ENCODE results near the gene CRYBB1. TPM values are rescaled to one million over a fixed set of nuclear protein-coding genes. Genes with fewer than 3 reads are reported as not detected.

Gene CRYBB1
- total and polyA plus RNA-seq, 9 donors = 0.69 to 2.5 (median 1.3) TPM

DNA sequence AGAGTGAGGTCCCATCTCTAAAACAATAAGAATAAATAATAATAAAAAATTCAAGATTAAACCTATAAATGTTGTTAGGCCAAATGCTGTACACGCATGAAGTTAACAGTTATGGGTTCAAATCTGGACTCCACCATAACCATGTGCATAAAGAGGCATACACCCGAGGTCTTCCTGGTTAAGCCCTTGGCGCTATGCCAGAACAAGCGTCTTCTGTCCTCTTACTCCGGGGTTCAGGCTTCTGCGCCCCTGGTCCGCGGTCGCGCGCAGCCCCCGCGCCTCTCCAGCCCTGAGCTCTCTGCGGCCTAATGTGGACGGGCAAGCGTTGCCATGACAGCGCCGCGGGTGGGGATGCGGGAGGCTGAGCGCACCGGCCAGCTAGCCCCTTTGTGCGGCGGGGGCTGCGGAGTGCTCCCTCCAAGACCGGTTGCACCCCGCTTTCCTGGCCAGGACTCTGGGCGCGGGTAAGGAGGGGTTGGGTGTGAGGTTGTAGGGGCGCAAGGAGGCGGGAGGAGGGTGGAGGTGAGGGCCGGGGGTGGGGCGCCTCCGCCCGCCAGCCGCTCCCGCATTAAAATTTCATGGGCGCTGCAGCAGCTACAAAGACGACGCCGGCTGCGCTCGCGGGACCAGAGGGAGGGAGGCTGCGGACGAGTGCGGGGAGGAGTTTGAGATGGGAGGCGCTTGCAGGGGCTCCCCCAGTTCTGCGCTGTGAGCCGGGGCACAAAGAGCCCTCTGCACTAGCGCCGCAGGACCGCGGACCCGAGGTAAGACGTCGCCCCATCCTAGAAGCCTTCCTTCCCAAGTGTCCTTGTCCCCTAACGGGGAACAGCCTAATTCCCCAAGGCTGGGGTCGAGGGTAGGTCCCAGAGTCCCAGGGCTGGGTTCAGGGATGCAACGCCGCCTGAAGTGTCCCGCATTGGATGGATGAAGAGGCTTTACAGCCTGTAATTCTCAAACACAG, 39.3 kb upstream of the CRYBB1 start, which contains the start of gene MIAT:
Gene MIAT (plus strand): TSS at position 698 of the 961 bp plus-strand sequence.
- H3K36me3 ChIP-seq (ENCODE audit: control insufficient read depth, insufficient read depth, low read length) = no peaks in the 10 kb centered on the region
- H3K9me3 ChIP-seq (replicated peaks; ENCODE audit: control insufficient read depth, low read depth, low read length) = no peaks in the 10 kb centered on the region
- H3K4me3 ChIP-seq (ENCODE audit: low read length) = no peak within 1 kb of the TSS
- no peak within 1 kb of the TSS for H3K27ac ChIP-seq (ENCODE audit: low read length)
- under 1% methylated on average over 46 of the region's 62 CpGs for WGBS (ENCODE audit: insufficient coverage)
- peaks cover 81% of the 10 kb centered on the region for H3K27me3 ChIP-seq (ENCODE audit: control insufficient read depth, insufficient read depth, low read length)
- H3K4me1 ChIP-seq (ENCODE audit: control insufficient read depth, insufficient read depth, low read length) = peaks cover 19% of the 10 kb centered on the region
- DNase-seq = no peak

DNA sequence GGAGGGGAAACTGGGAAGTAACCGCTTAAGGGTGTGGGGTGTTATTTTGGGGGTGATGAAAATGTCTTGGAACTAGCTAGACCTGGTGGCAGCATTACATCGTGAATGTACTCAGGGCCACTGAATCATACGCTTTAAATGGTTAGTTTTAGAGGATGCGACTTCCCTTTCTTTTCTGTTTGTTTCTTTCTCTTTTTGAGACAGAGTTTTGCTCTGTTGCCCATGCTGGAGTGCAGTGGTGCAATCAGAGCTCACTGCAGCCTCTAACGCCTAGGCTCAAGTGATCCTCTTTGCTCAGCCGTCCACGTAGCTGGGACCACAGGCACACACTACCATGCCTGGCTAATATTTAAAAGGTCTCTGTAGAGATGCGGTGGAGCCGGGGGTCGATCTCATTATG, 34.0 kb upstream of the CRYBB1 start:
- Histone ChIP-seq H3K4me3 (ENCODE audit: low read length) (no peak overlapping the region), H3K27me3 (ENCODE audit: control insufficient read depth, insufficient read depth, low read length) (peaks cover 72% of the 10 kb centered on the region), H3K27ac (ENCODE audit: low read length) (no peak overlapping the region), H3K9me3 (replicated peaks; ENCODE audit: control insufficient read depth, low read depth, low read length) (no peaks in the 10 kb centered on the region), H3K4me1 (ENCODE audit: control insufficient read depth, insufficient read depth, low read length) (peaks cover 4% of the 10 kb centered on the region), H3K36me3 (ENCODE audit: control insufficient read depth, insufficient read depth, low read length) (no peaks in the 10 kb centered on the region)
- no peak for DNase-seq
- WGBS (ENCODE audit: insufficient coverage) = 73% methylated on average over 6 of the region's 10 CpGs

DNA sequence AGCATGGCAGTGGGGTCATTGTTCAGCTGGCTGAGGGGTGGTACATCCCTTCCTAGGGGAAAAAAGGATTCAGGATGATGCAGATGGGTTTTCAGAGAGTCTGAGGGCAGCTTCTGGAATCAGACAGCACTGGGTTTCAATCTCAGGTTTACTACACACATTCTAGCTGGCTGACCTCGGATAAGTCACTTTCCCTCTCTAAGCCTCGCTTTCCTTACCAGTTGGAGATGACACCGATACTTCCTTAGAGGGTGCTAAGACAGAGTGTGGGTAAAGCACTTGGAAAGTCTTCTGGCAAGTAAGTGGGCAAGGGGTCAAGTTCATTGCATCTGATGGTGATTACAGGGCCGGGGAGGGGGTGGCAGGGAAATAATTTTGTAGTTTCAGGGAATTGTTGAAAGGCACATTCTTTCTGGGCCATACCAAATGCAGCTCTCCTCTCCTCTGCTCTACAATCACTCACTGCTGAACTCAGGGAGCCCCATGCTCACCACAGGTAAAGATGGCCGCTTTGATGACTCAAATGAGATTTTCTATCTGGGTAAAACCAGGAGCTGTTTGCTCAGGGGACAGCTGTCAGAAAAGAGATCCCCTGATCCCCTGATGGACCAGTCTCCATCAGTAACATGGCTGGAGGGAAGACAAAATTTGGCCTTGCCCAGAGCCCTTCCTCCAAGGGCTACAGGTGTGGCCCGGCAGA, 33.0 kb upstream of the CRYBB1 start:
- no peaks in the 10 kb centered on the region for H3K9me3 ChIP-seq (replicated peaks; ENCODE audit: control insufficient read depth, low read depth, low read length)
- H3K27ac ChIP-seq (ENCODE audit: low read length) = no peak overlapping the region
- H3K36me3 ChIP-seq (ENCODE audit: control insufficient read depth, insufficient read depth, low read length) = no peaks in the 10 kb centered on the region
- WGBS (ENCODE audit: insufficient coverage) = 75% methylated on average over 1 of the region's 6 CpGs
- H3K4me3 ChIP-seq (ENCODE audit: low read length) = no peak overlapping the region
- H3K27me3 ChIP-seq (ENCODE audit: control insufficient read depth, insufficient read depth, low read length) = peaks cover 73% of the 10 kb centered on the region
- H3K4me1 ChIP-seq (ENCODE audit: control insufficient read depth, insufficient read depth, low read length) = peaks cover 4% of the 10 kb centered on the region
- no peak for DNase-seq

DNA sequence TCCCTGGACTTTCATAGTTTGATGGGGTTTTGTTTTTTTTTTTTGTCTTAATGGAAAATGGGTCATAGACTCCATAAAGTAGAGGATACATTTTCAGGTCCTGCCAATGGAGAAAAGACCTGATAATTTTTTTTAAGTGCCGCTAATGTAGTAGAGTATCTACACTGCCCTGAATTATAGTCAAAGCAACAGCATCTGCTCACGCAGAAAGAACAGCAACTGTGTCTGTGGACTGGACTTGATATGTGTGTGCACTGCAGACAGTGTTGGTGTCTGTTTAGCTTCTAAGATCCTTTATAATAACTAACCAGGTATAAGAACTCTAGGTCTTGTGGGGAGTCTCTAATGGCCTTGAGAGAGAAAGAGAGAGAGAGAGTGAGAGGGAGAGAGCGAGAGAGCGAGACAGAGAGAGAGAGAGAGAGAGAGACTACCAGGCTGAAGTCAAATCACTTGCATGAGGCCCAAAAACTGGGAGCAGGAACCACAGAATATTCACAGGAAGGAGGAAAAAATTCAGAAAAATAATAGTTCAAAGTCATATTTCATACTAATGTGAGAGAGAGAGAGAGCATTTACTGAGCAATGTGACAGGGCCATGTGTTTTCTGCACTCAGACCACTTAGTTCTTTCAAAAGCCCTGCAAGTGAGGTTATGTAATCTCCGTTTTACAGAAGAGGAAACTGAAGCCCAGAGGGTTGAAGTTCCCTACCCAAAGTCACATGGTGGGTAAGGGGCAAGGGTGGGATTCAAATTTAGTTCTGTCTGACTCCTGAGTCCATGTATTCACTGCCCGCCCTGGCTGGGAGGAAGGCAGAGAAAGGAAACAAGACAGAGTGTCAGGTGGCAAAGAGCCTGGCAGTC, 30.9 kb upstream of the CRYBB1 start:
- Histone ChIP-seq H3K27ac (ENCODE audit: low read length) (no peak overlapping the region), H3K27me3 (ENCODE audit: control insufficient read depth, insufficient read depth, low read length) (peaks cover 64% of the 10 kb centered on the region), H3K36me3 (ENCODE audit: control insufficient read depth, insufficient read depth, low read length) (no peaks in the 10 kb centered on the region), H3K9me3 (replicated peaks; ENCODE audit: control insufficient read depth, low read depth, low read length) (no peaks in the 10 kb centered on the region), H3K4me3 (ENCODE audit: low read length) (no peak overlapping the region), H3K4me1 (ENCODE audit: control insufficient read depth, insufficient read depth, low read length) (peaks cover 11% of the 10 kb centered on the region)
- peak; percentile 52 for DNase-seq
- WGBS (ENCODE audit: insufficient coverage) = 52% methylated on average over 3 of the region's 6 CpGs

DNA sequence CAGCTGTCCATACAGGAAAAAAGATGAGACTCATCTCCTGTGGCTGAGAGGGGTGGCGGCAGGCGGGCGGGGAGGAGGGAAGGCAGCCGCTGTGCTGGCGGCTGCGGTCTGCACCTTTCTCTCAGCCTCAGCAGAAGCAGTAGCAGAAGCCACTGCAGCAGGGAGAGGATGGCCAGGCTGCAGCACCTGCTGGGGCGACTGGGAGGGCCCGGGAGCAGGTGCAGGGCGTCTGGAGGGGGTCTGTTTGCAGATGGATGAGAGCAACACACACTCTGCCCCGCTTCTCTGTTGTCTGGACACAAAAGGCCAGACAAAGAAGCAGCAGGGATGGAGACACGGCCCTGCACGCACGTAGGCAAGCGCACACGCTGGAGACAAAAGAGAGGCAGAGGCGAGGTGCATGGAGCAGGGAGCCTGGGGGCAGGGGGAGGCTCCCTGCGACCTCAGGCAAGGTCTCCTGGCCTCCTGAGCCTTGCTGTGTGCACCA, 30.2 kb upstream of the CRYBB1 start:
- Histone ChIP-seq H3K4me1 (ENCODE audit: control insufficient read depth, insufficient read depth, low read length) (peaks cover 11% of the 10 kb centered on the region), H3K4me3 (ENCODE audit: low read length) (no peak overlapping the region), H3K36me3 (ENCODE audit: control insufficient read depth, insufficient read depth, low read length) (no peaks in the 10 kb centered on the region), H3K27me3 (ENCODE audit: control insufficient read depth, insufficient read depth, low read length) (peaks cover 60% of the 10 kb centered on the region), H3K27ac (ENCODE audit: low read length) (no peak overlapping the region), H3K9me3 (replicated peaks; ENCODE audit: control insufficient read depth, low read depth, low read length) (no peaks in the 10 kb centered on the region)
- WGBS (ENCODE audit: insufficient coverage) = 16% methylated on average over 17 of the region's 17 CpGs
- no peak for DNase-seq

DNA sequence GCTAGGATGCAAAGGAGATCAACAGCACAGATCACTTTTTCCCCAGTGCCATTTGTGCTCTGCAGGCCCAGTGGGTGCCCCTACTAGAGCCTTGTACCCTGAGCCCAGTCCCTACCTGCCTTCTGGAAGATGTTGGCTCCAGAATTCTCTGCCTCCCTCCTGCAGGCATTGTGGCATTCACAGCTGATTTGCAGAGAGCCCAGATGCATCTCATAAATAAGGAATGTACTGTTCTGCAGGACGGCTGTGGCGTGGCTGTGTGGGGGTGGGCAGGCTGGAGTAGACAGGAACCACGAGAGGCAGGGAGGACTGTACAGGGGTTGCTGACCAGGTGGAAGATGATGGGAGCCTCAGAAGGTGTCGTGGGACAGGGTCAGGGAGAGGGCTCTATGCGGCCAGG, 28.3 kb upstream of the CRYBB1 start:
- 32% methylated on average over 5 of the region's 5 CpGs for WGBS (ENCODE audit: insufficient coverage)
- no peaks in the 10 kb centered on the region for H3K9me3 ChIP-seq (replicated peaks; ENCODE audit: control insufficient read depth, low read depth, low read length)
- no peak for DNase-seq
- peaks cover 51% of the 10 kb centered on the region for H3K27me3 ChIP-seq (ENCODE audit: control insufficient read depth, insufficient read depth, low read length)
- H3K36me3 ChIP-seq (ENCODE audit: control insufficient read depth, insufficient read depth, low read length) = no peaks in the 10 kb centered on the region
- peaks cover 11% of the 10 kb centered on the region for H3K4me1 ChIP-seq (ENCODE audit: control insufficient read depth, insufficient read depth, low read length)
- H3K27ac ChIP-seq (ENCODE audit: low read length) = no peak overlapping the region
- H3K4me3 ChIP-seq (ENCODE audit: low read length) = no peak overlapping the region

DNA sequence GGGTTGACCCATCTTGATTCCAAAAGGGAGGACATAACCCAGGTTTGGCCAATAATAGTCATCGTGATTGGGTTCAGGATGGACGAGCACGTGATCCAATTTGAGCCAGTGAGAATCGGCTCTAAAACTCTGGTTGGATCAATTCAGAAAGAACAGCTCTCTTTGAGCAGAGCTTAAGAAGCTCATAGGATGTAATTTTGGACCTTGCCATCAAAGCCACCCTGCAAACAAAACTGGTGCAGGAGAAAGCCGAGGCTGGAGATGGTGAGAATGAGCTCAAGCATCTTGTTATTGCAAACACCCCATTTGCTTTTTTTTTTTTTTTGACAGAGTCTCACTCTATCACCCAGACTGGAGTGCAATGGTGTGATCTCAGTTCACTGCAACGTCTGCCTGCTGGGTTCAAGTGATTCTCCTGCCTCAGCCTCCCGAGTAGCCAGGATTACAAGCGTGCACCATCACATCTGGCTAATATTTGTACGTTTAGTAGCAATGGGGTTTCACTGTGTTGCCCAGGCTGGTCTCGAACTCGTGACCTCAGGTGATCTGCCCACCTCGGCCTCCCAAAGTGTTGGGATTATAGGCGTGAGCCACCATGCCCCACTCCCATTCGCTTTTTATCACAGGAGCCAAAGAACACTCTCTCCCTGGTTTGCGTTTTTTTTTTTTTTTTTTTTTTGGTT, 25.7 kb upstream of the CRYBB1 start:
- Histone ChIP-seq H3K4me1 (ENCODE audit: control insufficient read depth, insufficient read depth, low read length) (peaks cover 11% of the 10 kb centered on the region), H3K27me3 (ENCODE audit: control insufficient read depth, insufficient read depth, low read length) (peaks cover 38% of the 10 kb centered on the region), H3K4me3 (ENCODE audit: low read length) (no peak overlapping the region), H3K27ac (ENCODE audit: low read length) (peak overlapping the region; percentile 35), H3K9me3 (replicated peaks; ENCODE audit: control insufficient read depth, low read depth, low read length) (no peaks in the 10 kb centered on the region), H3K36me3 (ENCODE audit: control insufficient read depth, insufficient read depth, low read length) (no peaks in the 10 kb centered on the region)
- 88% methylated on average over 12 of the region's 15 CpGs for WGBS (ENCODE audit: insufficient coverage)
- no peak for DNase-seq

DNA sequence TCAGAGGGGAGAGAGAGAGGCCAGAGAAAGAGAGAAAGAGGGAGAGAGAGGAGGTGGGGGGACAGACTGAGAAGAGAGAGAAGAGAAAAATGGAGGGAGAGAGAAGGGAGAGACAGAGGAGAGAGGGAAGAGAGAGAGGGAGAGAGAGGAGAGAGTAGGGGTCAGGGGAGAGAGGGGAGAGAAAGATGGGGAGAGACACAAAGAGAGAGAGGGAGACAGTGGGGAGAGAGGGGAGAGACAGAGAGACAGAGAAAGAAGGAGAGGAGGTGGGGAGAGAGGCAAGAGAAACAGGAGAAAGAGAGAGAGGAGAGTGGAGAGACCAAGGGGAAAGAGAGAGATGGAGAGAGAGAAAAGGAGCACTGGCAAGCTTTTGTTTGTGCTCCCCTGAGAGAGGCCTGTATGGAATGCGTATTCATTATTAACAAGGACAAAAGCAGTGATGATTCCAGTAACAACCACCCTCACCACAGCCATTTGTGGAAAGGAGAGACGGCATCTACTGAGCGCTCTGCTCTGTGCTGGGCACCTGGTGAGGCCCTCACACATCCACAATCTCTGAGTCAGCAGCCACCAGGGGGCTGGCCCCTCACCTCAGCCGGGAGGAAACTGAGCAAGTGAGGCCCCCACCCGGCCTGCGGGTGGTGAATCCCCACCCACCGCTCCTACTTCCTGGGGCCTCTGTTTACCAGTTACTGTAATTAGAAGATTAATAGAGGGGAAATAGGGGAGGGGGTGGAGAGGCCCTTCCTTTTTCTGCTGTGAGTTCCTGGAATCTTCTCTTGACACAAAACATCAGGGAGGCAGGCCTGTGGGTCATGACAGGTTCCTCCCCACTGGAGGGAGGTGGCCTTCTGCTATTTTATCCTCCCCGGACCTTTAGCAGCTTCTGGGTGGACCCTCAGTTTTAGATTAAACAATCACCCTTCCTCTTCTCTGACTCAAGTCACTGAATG, 24.9 kb upstream of the CRYBB1 start:
- Histone ChIP-seq H3K27ac (ENCODE audit: low read length) (peak overlapping the region; percentile 35), H3K27me3 (ENCODE audit: control insufficient read depth, insufficient read depth, low read length) (peaks cover 32% of the 10 kb centered on the region), H3K4me1 (ENCODE audit: control insufficient read depth, insufficient read depth, low read length) (peaks cover 11% of the 10 kb centered on the region), H3K9me3 (replicated peaks; ENCODE audit: control insufficient read depth, low read depth, low read length) (no peaks in the 10 kb centered on the region), H3K4me3 (ENCODE audit: low read length) (no peak overlapping the region), H3K36me3 (ENCODE audit: control insufficient read depth, insufficient read depth, low read length) (no peaks in the 10 kb centered on the region)
- no peak for DNase-seq
- 21% methylated on average over 2 of the region's 8 CpGs for WGBS (ENCODE audit: insufficient coverage)
